OCI-LY3 (cell line): ENCODE results near the gene B4GALNT1.
A peak's percentile ranks its signal among the peaks of the same experiment; 100 is the strongest.
"Not testable (repeated sequence)": the region's sequence is repeated elsewhere in the genome, so short reads cannot be mapped to it uniquely, and the experiment has no call there.

Experiments used
- H2AFZ ChIP-seq: fragments of 200-600, 300-600 bp; shearing (Covaris generic); 2 replicates; pipeline ENCODE4 v1.6.0; 2014; ENCODE audit warnings: antibody characterized with exemption, low read depth, low read length
- H3K27ac ChIP-seq: fragments of 200-600, 300-600 bp; sonication (generic); 2 replicates; pipeline ENCODE4 v1.5.1; 2014; ENCODE audit warnings: mild to moderate bottlenecking, low read length, moderate library complexity, mixed read lengths
- H3K27me3 ChIP-seq: fragments of 200-600, 300-600 bp; sonication (generic); 2 replicates; pipeline ENCODE4 v1.6.1; 2014; ENCODE audit warnings: low read depth, low read length, mixed read lengths
- H3K36me3 ChIP-seq: fragments of 200-600, 300-600 bp; sonication (generic); replicated peaks from 2 replicates; pipeline ENCODE3; 2014; ENCODE audit warnings: low read depth, low read length, mixed read lengths
- H3K4me1 ChIP-seq: fragments of 300-600, 200-600 bp; sonication (generic); 2 replicates; pipeline ENCODE4 v1.6.1; 2014; ENCODE audit warnings: low read length, mixed read lengths
- H3K4me2 ChIP-seq: fragments of 200-600, 300-600 bp; sonication (generic); 2 replicates; pipeline ENCODE4 v1.6.1; 2014; ENCODE audit warnings: low read length, mixed read lengths
- H3K4me3 ChIP-seq: fragments of 300-600, 200-600 bp; sonication (generic); 2 replicates; pipeline ENCODE4 v1.5.1; 2014; ENCODE audit warnings: antibody characterized with exemption, mild to moderate bottlenecking, low read length, moderate library complexity
- H3K79me2 ChIP-seq: fragments of 300-600, 200-600 bp; shearing (Covaris generic); 2 replicates; pipeline ENCODE4 v1.6.1; 2014; ENCODE audit warnings: mild to moderate bottlenecking, low read length, mixed read lengths
- H3K9ac ChIP-seq: fragments of 300-600, 200-600 bp; shearing (Covaris generic); 2 replicates; pipeline ENCODE4 v1.6.0; 2014; ENCODE audit warnings: mild to moderate bottlenecking, low read length, moderate library complexity
- H3K9me3 ChIP-seq: fragments of 200-600, 300-600 bp; shearing (Covaris generic); 2 replicates; pipeline ENCODE4 v1.6.1; 2014; ENCODE audit warnings: low read length, mixed read lengths; ENCODE audit not compliant: insufficient read depth
- H4K20me1 ChIP-seq: fragments of 200-600, 300-600 bp; sonication (generic); 2 replicates; pipeline ENCODE4 v1.6.1; 2016; ENCODE audit warnings: low read length, mixed read lengths; ENCODE audit not compliant: insufficient read depth
- CTCF ChIP-seq: fragments of 200-600, 300-600 bp; sonication (generic); IDR thresholded peaks from 2 replicates; pipeline ENCODE4 v1.5.1; 2014; ENCODE audit warnings: antibody characterized with exemption, low read length, low read depth
- EZH2phosphoT487 ChIP-seq: fragments of 200-600 bp; shearing (Covaris generic); IDR thresholded peaks from 2 replicates; pipeline ENCODE4 v1.6.1; 2018; ENCODE audit warnings: antibody characterized with exemption, mixed run types, low read depth

The B4GALNT1 gene

GRCh38 chr12:57590479-57590863 lies 42.5 kb downstream of the B4GALNT1 start:
- Histone ChIP-seq H3K27ac (no peak overlapping the region), H3K79me2 (peaks cover 17% of the 10 kb centered on the region), H3K4me3 (peak overlapping the region; percentile 99), H2AFZ (peak overlapping the region; percentile 81), H3K9me3 (no peaks in the 10 kb centered on the region), H3K27me3 (peaks cover 15% of the 10 kb centered on the region), H3K9ac (peak overlapping the region; percentile 74), H3K36me3 (no peaks in the 10 kb centered on the region), H3K4me1 (peaks cover 17% of the 10 kb centered on the region), H4K20me1 (no peaks in the 10 kb centered on the region), H3K4me2 (peak overlapping the region; percentile 84)
- TF ChIP-seq EZH2phosphoT487 = no peak
- TF ChIP-seq CTCF = no peak

- not testable (repeated sequence) for H4K20me1 ChIP-seq, H3K9ac ChIP-seq, H3K9me3 ChIP-seq, H3K4me3 ChIP-seq, H2AFZ ChIP-seq, H3K27ac ChIP-seq, H3K4me2 ChIP-seq, H3K36me3 ChIP-seq
- Histone ChIP-seq H3K27me3 (peaks cover 19% of the 10 kb centered on the region), H3K4me1 (peaks cover 17% of the 10 kb centered on the region), H3K79me2 (peaks cover 17% of the 10 kb centered on the region)
Observed at GRCh38 chr12:57588951-57589610, 43.9 kb downstream of the B4GALNT1 start.

GRCh38 chr12:57586832-57587429 lies 46.1 kb downstream of the B4GALNT1 start:
- no peak overlapping the region for H3K9ac ChIP-seq
- TF ChIP-seq EZH2phosphoT487 (no peak), CTCF (no peak)
- no peak overlapping the region for H2AFZ ChIP-seq

GRCh38 chr12:57586128-57586527 lies 46.9 kb downstream of the B4GALNT1 start:
- Histone ChIP-seq H3K4me3 (no peak overlapping the region), H3K27me3 (peaks cover 27% of the 10 kb centered on the region), H3K4me1 (peaks cover 13% of the 10 kb centered on the region; the same call in 1 of the 2 replicates)

More at GRCh38 chr12:57586832-57587429, 46.1 kb downstream of the B4GALNT1 start:
- no peaks in the 10 kb centered on the region for H3K9me3 ChIP-seq
- H3K4me1 ChIP-seq = peaks cover 17% of the 10 kb centered on the region
- peaks cover 27% of the 10 kb centered on the region for H3K27me3 ChIP-seq
- H3K27ac ChIP-seq = no peak overlapping the region
- H3K4me3 ChIP-seq = no peak overlapping the region
- H3K36me3 ChIP-seq = no peaks in the 10 kb centered on the region
- peaks cover 8% of the 10 kb centered on the region for H3K79me2 ChIP-seq
- H3K4me2 ChIP-seq = no peak overlapping the region
- H4K20me1 ChIP-seq = no peaks in the 10 kb centered on the region

More at GRCh38 chr12:57586128-57586527, 46.9 kb downstream of the B4GALNT1 start:
- Histone ChIP-seq H3K27ac (no peak overlapping the region), H2AFZ (no peak overlapping the region), H3K9me3 (no peaks in the 10 kb centered on the region), H4K20me1 (no peaks in the 10 kb centered on the region), H3K36me3 (no peaks in the 10 kb centered on the region), H3K4me2 (no peak overlapping the region), H3K9ac (no peak overlapping the region), H3K79me2 (peaks cover under 1% of the 10 kb centered on the region; the same call in 1 of the 2 replicates)
- TF ChIP-seq EZH2phosphoT487 (no peak), CTCF (no peak)
